GM12872 (cell line): ENCODE measurements around the gene RADIL.

ENCODE experiments used
- CTCF ChIP-seq: IDR thresholded peaks from 3 replicates; pipeline ENCODE4 v1.5.1; 2011; ENCODE audit warnings: low read depth, mild to moderate bottlenecking, low read length, moderate library complexity; ENCODE audit not compliant: insufficient read depth

The RADIL gene

GRCh38 chr7:4888161-4888560 is 4.6 kb upstream of the RADIL start:
- no peak for TF ChIP-seq CTCF

GRCh38 chr7:4886671-4887070 is 3.2 kb upstream of the RADIL start:
- TF ChIP-seq CTCF = no peak

DNA sequence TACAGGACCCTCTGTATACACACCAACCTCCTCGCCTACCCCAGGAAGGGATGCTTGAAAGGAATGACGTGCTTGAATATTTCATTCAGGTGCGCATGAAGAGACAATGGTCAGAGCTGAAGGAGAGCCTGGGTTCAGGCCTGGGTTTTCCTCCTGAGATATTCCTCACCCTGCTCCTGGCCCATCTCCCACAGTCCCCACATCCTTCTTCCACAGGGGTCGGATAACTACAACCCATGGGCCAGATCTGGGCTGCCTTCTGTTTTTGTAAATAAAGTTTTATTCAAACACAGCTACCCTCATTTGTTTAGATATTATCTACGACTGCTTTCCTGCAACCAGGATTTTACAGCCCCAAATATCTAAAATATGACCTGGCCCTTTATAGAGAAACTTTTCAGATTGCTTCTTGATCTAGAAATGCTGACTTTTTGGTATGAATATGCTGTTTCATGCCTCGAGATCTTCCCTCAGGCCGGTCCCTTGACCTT is 1.8 kb upstream of the RADIL start:
- TF ChIP-seq CTCF = no peak

GRCh38 chr7:4884164-4884563 is 648 bp upstream of the RADIL start:
- no peak for TF ChIP-seq CTCF

DNA sequence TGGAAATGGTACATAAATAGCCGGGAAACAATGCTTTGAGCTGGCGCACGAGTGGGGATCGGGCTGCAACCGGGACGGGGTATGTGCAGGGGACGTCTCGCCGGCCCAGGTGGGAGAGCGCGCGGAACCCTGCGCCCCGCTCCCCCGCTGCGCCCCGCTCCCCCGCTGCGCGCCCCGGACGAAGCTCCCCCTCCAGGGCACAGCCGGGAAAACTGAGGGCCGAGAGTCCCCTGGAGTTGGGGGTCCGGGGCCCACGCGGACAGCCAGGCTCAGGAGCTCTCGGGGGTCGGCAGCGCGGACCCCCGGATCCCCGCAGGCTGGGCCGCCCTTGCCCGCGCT is 514 bp downstream of the RADIL start:
- TF ChIP-seq CTCF = no peak

GRCh38 chr7:4882169-4883032 is 1.1 kb downstream of the RADIL start:
- TF ChIP-seq CTCF = no peak

DNA sequence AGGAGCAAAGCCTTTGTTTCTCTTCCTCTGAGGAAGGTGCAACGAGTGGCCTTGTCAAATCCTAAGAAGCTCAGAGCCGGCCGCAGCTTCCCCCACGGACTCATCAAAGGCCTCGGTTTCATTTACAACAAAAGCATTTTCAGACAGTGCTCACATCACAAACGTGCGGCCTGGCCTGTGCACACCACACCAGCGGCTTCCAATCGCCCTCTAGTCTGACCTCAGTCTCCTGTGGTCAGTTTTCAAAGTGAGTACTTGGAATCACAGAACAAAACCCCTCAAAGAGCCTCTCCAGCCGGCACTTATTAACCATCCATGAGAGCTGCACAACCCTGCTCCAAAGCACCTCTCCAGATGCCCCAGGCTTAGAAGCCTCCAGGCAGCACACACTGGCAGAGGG is 3.3 kb downstream of the RADIL start:
- TF ChIP-seq CTCF = no peak
